ENCODE measurements around the gene MEN1. TPM values are rescaled to one million over a fixed set of nuclear protein-coding genes. Genes with fewer than 3 reads are reported as not detected.
A peak's percentile ranks its signal among the peaks of the same experiment; 100 is the strongest.

The MEN1 gene
- polyA plus RNA-seq, 1 donor (not counting 4 experiments of a cell fraction or from before 2014, with no cell fraction given): 14.2 TPM

- Histone ChIP-seq H3K4me1 (ENCODE audit: control insufficient read depth, extremely low read depth, insufficient read depth, low read length) (peaks cover 11% of the 10 kb centered on the region), H2AFZ (ENCODE audit: control insufficient read depth, low read length) (no peak overlapping the region), H3K27ac (ENCODE audit: control insufficient read depth, insufficient read depth, low read length) (no peak overlapping the region)
Observed at GRCh38 chr11:64836448-64837072, 26.2 kb upstream of the MEN1 start.

GRCh38 chr11:64835616-64836447 is 25.5 kb upstream of the MEN1 start:
- no peak overlapping the region for H3K4me3 ChIP-seq (ENCODE audit: control insufficient read depth in 2 of 3, extremely low read depth in 1 of 3, insufficient read depth in 2 of 3, low read depth in 1 of 3, low read length in 3 of 3)
- H3K9me1 ChIP-seq (ENCODE audit: control insufficient read depth, extremely low read depth, insufficient read depth, low read length): no peaks in the 10 kb centered on the region
- no peak for FAIRE-seq
- H3K4me1 ChIP-seq (ENCODE audit: control insufficient read depth, extremely low read depth, insufficient read depth, low read length): peaks cover 11% of the 10 kb centered on the region
- no peaks in the 10 kb centered on the region for H3K9me3 ChIP-seq (ENCODE audit: control insufficient read depth, low read depth, low read length)
- H3K4me2 ChIP-seq (ENCODE audit: control insufficient read depth, extremely low read depth, insufficient read depth, low read depth, low read length): peak overlapping the region; percentile 34
- TF ChIP-seq EZH2 (IDR thresholded peaks at IDR 0.05; ENCODE audit: low read length) (no peak), CTCF (optimal IDR thresholded peaks at IDR 0.05 in 1 of 3, IDR thresholded peaks at IDR 0.05 in 1 of 3, conservative IDR thresholded peaks at IDR 0.05 in 1 of 3; ENCODE audit: extremely low read depth in 1 of 3, insufficient read depth in 2 of 3, low read length in 3 of 3) (no peak)
- no peaks in the 10 kb centered on the region for H3K79me2 ChIP-seq (ENCODE audit: control insufficient read depth, insufficient read depth, low read length)
- peak overlapping the region; percentile 57 for H3K27ac ChIP-seq (ENCODE audit: control insufficient read depth, insufficient read depth, low read length)
- H3K9ac ChIP-seq (ENCODE audit: control insufficient read depth, extremely low read depth, insufficient read depth, low read length): peak overlapping the region; percentile 43
- DNase-seq (ENCODE audit: low read depth, low spot score): no peak
- no peaks in the 10 kb centered on the region for H4K20me1 ChIP-seq (ENCODE audit: control insufficient read depth, extremely low read depth, insufficient read depth, low read length)
- H2AFZ ChIP-seq (ENCODE audit: control insufficient read depth, low read length): no peak overlapping the region
- no peaks in the 10 kb centered on the region for H3K27me3 ChIP-seq (ENCODE audit: control insufficient read depth, extremely low read depth, insufficient read depth, low read length)
- peaks cover 20 to 44% of the 10 kb centered on the region in 2 experiments for H3K36me3 ChIP-seq (ENCODE audit: control insufficient read depth in 2 of 2, extremely low read depth in 1 of 2, insufficient read depth in 2 of 2, low read length in 2 of 2)
- dilution Hi-C loops (cut with MboI; ENCODE audit: extremely low pct_ligation_motif_present, low sequenced_read_pairs): no loop called here

More at GRCh38 chr11:64836448-64837072, 26.2 kb upstream of the MEN1 start:
- Histone ChIP-seq H3K9me3 (ENCODE audit: control insufficient read depth, low read depth, low read length) (no peaks in the 10 kb centered on the region), H3K9ac (ENCODE audit: control insufficient read depth, extremely low read depth, insufficient read depth, low read length) (no peak overlapping the region), H3K9me1 (ENCODE audit: control insufficient read depth, extremely low read depth, insufficient read depth, low read length) (no peaks in the 10 kb centered on the region), H3K4me3 (ENCODE audit: control insufficient read depth in 2 of 3, extremely low read depth in 1 of 3, insufficient read depth in 2 of 3, low read depth in 1 of 3, low read length in 3 of 3) (no peak overlapping the region), H3K4me2 (ENCODE audit: control insufficient read depth, extremely low read depth, insufficient read depth, low read depth, low read length) (no peak overlapping the region), H4K20me1 (ENCODE audit: control insufficient read depth, extremely low read depth, insufficient read depth, low read length) (no peaks in the 10 kb centered on the region), H3K27me3 (ENCODE audit: control insufficient read depth, extremely low read depth, insufficient read depth, low read length) (no peaks in the 10 kb centered on the region), H3K36me3 (ENCODE audit: control insufficient read depth in 2 of 2, extremely low read depth in 1 of 2, insufficient read depth in 2 of 2, low read length in 2 of 2) (peaks cover 20 to 41% of the 10 kb centered on the region in 2 experiments), H3K79me2 (ENCODE audit: control insufficient read depth, insufficient read depth, low read length) (no peaks in the 10 kb centered on the region)
- FAIRE-seq (no peak), DNase-seq (ENCODE audit: low read depth, low spot score) (no peak)
- TF ChIP-seq EZH2 (IDR thresholded peaks at IDR 0.05; ENCODE audit: low read length) (no peak), CTCF (optimal IDR thresholded peaks at IDR 0.05 in 1 of 3, IDR thresholded peaks at IDR 0.05 in 1 of 3, conservative IDR thresholded peaks at IDR 0.05 in 1 of 3; ENCODE audit: extremely low read depth in 1 of 3, insufficient read depth in 2 of 3, low read length in 3 of 3) (no peak)
- dilution Hi-C loops (cut with MboI; ENCODE audit: extremely low pct_ligation_motif_present, low sequenced_read_pairs): no loop called here

All from keratinocyte (primary cell).